ENCODE data around the gene NFASC.

DNA sequence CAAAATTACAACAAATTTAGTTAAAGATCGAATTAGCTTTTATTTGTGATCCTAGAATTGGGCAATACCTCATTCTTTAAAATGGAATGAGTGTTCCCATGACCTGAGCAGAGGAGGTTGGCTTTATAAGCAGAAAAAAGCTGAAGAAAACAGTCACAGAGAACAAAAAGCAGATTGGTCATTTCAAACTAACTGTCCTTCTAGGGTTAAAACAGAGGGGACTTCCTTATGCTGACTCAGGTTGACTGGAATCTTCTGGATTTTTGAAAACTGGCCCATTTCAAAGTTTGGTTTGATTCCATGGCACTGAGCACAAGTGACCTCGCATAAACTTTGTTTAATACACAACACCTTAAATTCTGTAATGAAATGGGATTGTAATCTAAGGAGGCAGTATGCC is 17.6 kb downstream of the NFASC start:
- TF ChIP-seq, protein P1, sequence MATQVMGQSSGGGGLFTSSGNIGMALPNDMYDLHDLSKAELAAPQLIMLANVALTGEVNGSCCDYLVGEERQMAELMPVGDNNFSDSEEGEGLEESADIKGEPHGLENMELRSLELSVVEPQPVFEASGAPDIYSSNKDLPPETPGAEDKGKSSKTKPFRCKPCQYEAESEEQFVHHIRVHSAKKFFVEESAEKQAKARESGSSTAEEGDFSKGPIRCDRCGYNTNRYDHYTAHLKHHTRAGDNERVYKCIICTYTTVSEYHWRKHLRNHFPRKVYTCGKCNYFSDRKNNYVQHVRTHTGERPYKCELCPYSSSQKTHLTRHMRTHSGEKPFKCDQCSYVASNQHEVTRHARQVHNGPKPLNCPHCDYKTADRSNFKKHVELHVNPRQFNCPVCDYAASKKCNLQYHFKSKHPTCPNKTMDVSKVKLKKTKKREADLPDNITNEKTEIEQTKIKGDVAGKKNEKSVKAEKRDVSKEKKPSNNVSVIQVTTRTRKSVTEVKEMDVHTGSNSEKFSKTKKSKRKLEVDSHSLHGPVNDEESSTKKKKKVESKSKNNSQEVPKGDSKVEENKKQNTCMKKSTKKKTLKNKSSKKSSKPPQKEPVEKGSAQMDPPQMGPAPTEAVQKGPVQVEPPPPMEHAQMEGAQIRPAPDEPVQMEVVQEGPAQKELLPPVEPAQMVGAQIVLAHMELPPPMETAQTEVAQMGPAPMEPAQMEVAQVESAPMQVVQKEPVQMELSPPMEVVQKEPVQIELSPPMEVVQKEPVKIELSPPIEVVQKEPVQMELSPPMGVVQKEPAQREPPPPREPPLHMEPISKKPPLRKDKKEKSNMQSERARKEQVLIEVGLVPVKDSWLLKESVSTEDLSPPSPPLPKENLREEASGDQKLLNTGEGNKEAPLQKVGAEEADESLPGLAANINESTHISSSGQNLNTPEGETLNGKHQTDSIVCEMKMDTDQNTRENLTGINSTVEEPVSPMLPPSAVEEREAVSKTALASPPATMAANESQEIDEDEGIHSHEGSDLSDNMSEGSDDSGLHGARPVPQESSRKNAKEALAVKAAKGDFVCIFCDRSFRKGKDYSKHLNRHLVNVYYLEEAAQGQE (IDR thresholded peaks at IDR 0.05; ENCODE audit: insufficient read depth in 1 of 2, low read depth in 2 of 2, low read length in 2 of 2), result no peak
- TF ChIP-seq POLR2AphosphoS5 (IDR thresholded peaks at IDR 0.05; ENCODE audit: low read depth, low read length) (no peak), SIN3A (IDR thresholded peaks at IDR 0.05; ENCODE audit: borderline replicate concordance, insufficient read depth, low read length) (no peak), TAF1 (IDR thresholded peaks at IDR 0.05; ENCODE audit: borderline replicate concordance, insufficient read depth, low read length) (no peak), FOXP2 (optimal IDR thresholded peaks at IDR 0.05; ENCODE audit: borderline replicate concordance, extremely low read depth, extremely low read length, insufficient read depth) (no peak)
